MCF 10A (cell line): ENCODE results near the gene ARMC9. TPM values are rescaled to one million over a fixed set of nuclear protein-coding genes. Genes with fewer than 3 reads are reported as not detected.

Experiments used
- BruUV-seq: library from RNA; stranded (reverse); fragments of 400-500 nt; replicated peaks from 2 replicates; lab custom pipeline; 2021; lab: Mats Ljungman, UMichigan
- CTCF ChIA-PET: fragments of 300-600 bp; sonication (Branson Sonifier 250); formaldehyde crosslinking; extraction: SDS; loops from one replicate; lab custom pipeline; 2021; ENCODE audit warnings: antibody characterized with exemption, inconsistent platforms; lab: Yijun Ruan, JAX
- POLR2A ChIA-PET: fragments of 300-600, 350-650 bp; sonication (Branson Sonifier 250); formaldehyde crosslinking; extraction: SDS; loops from one replicate; lab custom pipeline; 2020; ENCODE audit warnings: antibody characterized with exemption, inconsistent platforms; lab: Yijun Ruan, JAX
- DNase-seq: peaks from one replicate; pipeline ENCODE4 v3.0.0-alpha.2; 2018; ENCODE audit not compliant: unreplicated experiment
- H3K27ac Mint-ChIP-seq: one replicate; pipeline ENCODE4 v1.8.0; 2022; ENCODE audit warnings: mild to moderate bottlenecking, low read depth, mixed read lengths; ENCODE audit not compliant: unreplicated experiment
- H3K27me3 Mint-ChIP-seq: one replicate; pipeline ENCODE4 v1.8.0; 2022; ENCODE audit warnings: mixed read lengths; ENCODE audit not compliant: insufficient read depth, unreplicated experiment
- H3K36me3 Mint-ChIP-seq: one replicate; pipeline ENCODE4 v1.8.0; 2022; ENCODE audit warnings: mild to moderate bottlenecking, moderate library complexity, mixed read lengths; ENCODE audit not compliant: insufficient read depth, unreplicated experiment
- H3K4me1 Mint-ChIP-seq: one replicate; pipeline ENCODE4 v1.8.0; 2022; ENCODE audit warnings: mixed read lengths; ENCODE audit not compliant: insufficient read depth, unreplicated experiment
- H3K4me3 Mint-ChIP-seq: one replicate; pipeline ENCODE4 v1.8.0; 2022; ENCODE audit warnings: mild to moderate bottlenecking, moderate library complexity, mixed read lengths; ENCODE audit not compliant: unreplicated experiment
- H3K9me3 Mint-ChIP-seq: one replicate; pipeline ENCODE4 v1.8.0; 2022; ENCODE audit warnings: mixed read lengths; ENCODE audit not compliant: unreplicated experiment
- intact Hi-C: fragments of 100-400 bp; cut with micrococcal nuclease; formaldehyde crosslinking; loops from 2 replicates; pipeline ENCODE4 v1.14.1; 2022
- total RNA-seq: library from RNA; stranded (reverse); gene quantifications from 2 replicates; pipeline ENCODE4 v1.2.3, GENCODE V29; 2022
- TF ChIP-seq, protein P1 (sequence below): fragments of 200-600 bp; IDR thresholded peaks from one replicate; pipeline ENCODE4 v1.8.0; 2022; ENCODE audit warnings: antibody characterized with exemption, mild to moderate bottlenecking; ENCODE audit not compliant: unreplicated experiment

Gene ARMC9
- total RNA-seq, 1 experiment from 2014 or later, result 16.5 TPM

DNA sequence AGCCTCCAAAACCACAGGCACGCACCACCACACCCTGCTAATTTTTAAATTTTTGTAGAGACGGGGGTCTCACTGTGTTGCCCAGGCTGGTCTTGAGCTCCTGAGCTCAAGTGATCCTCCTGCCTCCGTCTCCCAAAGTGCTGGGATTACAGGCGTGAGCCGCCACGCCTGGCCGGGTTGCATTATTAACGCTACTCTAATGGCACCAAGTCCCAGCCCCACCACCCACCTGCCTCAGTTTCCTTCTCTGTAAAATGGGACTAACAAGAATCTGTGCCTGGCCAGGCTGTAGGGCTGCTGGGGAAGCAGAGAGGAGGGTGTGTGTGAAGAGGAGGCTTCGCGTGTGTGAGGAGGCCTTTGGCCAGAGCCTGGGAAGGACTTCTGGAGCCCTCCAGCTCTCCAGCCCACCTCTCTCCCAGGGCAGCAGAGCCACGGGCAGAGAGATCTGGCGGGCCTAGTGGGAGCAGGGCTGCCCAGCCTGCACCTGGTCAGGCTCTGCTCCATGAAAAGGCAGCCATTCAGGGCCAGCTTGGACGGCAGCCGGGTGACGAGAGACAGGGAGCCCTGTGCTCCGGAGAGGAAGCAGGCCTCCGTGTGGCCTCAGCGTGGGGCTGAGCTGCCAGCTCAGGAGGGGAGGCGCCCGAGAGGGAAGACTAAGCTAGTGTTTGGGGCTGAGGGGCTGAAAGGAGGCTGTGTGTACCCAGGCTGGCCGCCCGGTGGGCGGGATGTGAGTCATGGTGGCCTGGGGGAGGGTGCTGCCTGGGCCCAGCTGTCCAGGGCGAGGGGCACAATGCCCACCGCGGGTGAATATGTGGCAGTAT is 189.7 kb downstream of the ARMC9 start:
- TF ChIP-seq, protein P1, sequence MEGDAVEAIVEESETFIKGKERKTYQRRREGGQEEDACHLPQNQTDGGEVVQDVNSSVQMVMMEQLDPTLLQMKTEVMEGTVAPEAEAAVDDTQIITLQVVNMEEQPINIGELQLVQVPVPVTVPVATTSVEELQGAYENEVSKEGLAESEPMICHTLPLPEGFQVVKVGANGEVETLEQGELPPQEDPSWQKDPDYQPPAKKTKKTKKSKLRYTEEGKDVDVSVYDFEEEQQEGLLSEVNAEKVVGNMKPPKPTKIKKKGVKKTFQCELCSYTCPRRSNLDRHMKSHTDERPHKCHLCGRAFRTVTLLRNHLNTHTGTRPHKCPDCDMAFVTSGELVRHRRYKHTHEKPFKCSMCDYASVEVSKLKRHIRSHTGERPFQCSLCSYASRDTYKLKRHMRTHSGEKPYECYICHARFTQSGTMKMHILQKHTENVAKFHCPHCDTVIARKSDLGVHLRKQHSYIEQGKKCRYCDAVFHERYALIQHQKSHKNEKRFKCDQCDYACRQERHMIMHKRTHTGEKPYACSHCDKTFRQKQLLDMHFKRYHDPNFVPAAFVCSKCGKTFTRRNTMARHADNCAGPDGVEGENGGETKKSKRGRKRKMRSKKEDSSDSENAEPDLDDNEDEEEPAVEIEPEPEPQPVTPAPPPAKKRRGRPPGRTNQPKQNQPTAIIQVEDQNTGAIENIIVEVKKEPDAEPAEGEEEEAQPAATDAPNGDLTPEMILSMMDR, result no peak
- DNase-seq, result peak; percentile 26
- Mint-ChIP-seq H3K4me1 (peaks cover 5% of the 10 kb centered on the region), H3K27me3 (no peaks in the 10 kb centered on the region), H3K4me3 (no peak overlapping the region), H3K27ac (no peak overlapping the region), H3K36me3 (peaks cover 11% of the 10 kb centered on the region), H3K9me3 (peaks cover 14% of the 10 kb centered on the region)
- CTCF ChIA-PET, result interaction anchor here (0.6 kb wide), 1 partner anchor 10 kb away, joined by 5 read pairs; no protein-coding TSS in a partner anchor
- intact Hi-C loops, result no loop called here
- POLR2A ChIA-PET, result interaction anchor here (0.7 kb wide), 1 partner anchor 189 kb away, joined by 4 read pairs; no protein-coding TSS in a partner anchor
- BruUV-seq, result no TSS peak

DNA sequence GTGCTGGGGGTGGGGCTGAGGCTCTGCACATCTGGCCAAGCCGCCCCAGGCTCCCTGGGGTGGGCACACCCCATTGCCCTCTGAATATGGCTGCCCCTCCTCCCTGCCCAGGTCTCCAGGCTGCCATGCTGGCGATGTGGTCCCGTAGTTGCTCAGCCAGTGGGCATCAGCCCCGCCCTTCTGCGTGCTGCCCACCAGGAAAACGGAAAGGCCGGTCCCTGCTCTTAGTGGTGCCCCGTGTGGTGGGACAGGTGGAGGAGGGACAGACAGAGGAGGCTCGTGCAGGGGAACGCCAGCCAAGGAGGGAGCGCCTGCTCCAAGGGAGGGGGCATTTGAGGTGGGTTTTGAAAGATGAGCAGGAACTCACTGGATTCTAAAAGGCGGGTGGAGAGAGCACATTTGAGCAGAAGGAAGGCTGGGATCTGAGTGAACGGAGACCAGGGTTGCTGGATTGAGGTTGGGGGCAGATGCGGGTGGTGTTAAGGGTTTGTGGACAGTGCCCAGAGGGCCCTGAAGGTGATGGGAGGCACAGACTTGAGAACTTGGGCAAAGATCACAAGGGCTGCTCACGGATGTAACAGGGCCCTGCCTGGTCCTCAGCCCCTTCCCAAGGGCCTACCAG is 190.4 kb downstream of the ARMC9 start:
- no TSS peak for BruUV-seq
- CTCF ChIA-PET, result interaction anchor here (1.1 to 1.3 kb wide), 2 partner anchors 11 to 14 kb away, joined by 3 to 7 read pairs; no protein-coding TSS in a partner anchor
- H3K27ac Mint-ChIP-seq, result no peak overlapping the region
- no peaks in the 10 kb centered on the region for H3K27me3 Mint-ChIP-seq
- peaks cover 11% of the 10 kb centered on the region for H3K36me3 Mint-ChIP-seq
- peaks cover 5% of the 10 kb centered on the region for H3K4me1 Mint-ChIP-seq
- POLR2A ChIA-PET, result no interaction called here
- H3K4me3 Mint-ChIP-seq, result no peak overlapping the region
- no peak for DNase-seq
- H3K9me3 Mint-ChIP-seq, result peaks cover 14% of the 10 kb centered on the region
- intact Hi-C loops, result no loop called here
- TF ChIP-seq, protein P1, result no peak

DNA sequence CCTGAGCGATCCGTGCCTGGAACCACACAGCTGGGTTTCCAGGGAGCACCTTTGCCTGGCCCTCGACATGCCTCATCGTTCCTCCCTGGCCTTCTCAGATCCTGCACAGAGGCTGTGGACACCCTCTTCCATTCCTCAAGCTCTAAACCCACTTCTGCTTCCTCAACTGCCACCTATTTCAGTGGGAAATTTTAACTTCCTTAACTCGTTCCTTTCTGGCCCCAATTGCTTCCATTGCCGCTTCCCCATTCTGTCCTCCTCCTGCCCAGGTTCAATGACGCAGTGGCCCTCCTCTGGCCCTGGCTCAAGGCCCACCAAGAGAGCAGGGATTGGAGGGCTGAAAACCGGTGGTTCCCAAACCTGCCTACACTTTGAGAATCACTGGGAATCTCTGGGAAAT is 192.2 kb downstream of the ARMC9 start:
- H3K9me3 Mint-ChIP-seq, result peaks cover 6% of the 10 kb centered on the region
- no peak for DNase-seq
- intact Hi-C loops, result no loop called here
- no peak overlapping the region for H3K4me3 Mint-ChIP-seq
- peaks cover 5% of the 10 kb centered on the region for H3K4me1 Mint-ChIP-seq
- no peak overlapping the region for H3K27ac Mint-ChIP-seq
- TF ChIP-seq, protein P1, result no peak
- BruUV-seq, result no TSS peak
- H3K36me3 Mint-ChIP-seq, result peaks cover 4% of the 10 kb centered on the region
- CTCF ChIA-PET, result no interaction called here
- H3K27me3 Mint-ChIP-seq, result no peaks in the 10 kb centered on the region
- POLR2A ChIA-PET, result no interaction called here

DNA sequence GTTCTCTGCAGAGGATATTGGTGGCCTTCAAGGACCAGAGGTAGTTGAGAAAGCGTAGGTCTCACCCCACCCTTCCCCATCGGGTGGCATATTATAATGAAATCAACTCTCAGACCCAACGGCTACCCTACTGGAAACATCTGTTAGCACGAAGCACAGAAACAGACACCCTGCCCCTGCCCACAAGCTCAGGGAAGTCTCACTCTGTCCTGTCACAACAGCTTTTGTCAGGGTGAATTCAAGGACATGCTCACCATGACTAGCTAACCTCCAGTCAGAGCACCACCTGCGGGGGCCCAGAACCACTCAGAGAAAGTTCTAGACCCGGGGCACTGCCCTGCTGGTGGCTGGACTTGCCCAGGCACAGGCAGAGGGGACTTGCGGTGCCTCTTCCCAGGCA is 193.6 kb downstream of the ARMC9 start:
- Mint-ChIP-seq H3K4me3 (no peak overlapping the region), H3K9me3 (no peaks in the 10 kb centered on the region), H3K36me3 (no peaks in the 10 kb centered on the region), H3K4me1 (peaks cover 5% of the 10 kb centered on the region), H3K27me3 (no peaks in the 10 kb centered on the region), H3K27ac (no peak overlapping the region)
- no TSS peak for BruUV-seq
- no peak for DNase-seq
- intact Hi-C loops, result no loop called here
- ChIA-PET POLR2A (no interaction called here), CTCF (interaction anchor here (0.7 kb wide), 1 partner anchor 81 kb away, joined by 3 read pairs; no protein-coding TSS in a partner anchor)
- TF ChIP-seq, protein P1, result no peak
